Limb (tissue), 2 donors: ENCODE data around the gene PARD6A.

Source experiments
- DNase-seq, 2 donors: peaks; one replicate each; pipeline ENCODE4 v3.0.0-alpha.2; 2016; ENCODE audit errors: extremely low spot score in 2 of 2

Gene PARD6A

GRCh38 chr16:67660564-67661028, at the start of gene PARD6A:
PARD6A (plus strand) TSS chr16:67660960; CDS start chr16:67661039, 79 bp downstream.
- peak; percentile 95 to 96 for DNase-seq

DNA sequence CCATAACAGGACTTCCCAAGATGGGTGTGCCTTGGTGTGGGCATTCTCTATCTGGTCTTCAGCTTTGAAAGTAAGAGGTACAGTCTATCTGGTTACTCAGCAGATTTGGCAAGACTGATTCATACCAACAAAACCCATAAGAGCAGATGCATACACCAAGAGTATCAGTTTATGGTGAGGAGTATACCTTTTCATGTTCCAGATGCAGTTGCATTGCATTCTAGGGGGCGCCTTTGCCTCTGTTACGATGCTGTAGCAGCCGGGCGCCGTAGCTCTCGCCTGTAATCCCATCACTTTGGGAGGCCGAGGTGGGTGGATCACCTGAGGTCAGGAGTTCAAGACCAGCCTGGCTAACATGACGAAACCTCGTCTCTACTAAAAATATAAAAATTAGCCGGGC, 47.0 kb upstream of the PARD6A start:
- DNase-seq, result no peak

GRCh38 chr16:67628216-67628615, 32.5 kb upstream of the PARD6A start:
- DNase-seq, result no peak

DNA sequence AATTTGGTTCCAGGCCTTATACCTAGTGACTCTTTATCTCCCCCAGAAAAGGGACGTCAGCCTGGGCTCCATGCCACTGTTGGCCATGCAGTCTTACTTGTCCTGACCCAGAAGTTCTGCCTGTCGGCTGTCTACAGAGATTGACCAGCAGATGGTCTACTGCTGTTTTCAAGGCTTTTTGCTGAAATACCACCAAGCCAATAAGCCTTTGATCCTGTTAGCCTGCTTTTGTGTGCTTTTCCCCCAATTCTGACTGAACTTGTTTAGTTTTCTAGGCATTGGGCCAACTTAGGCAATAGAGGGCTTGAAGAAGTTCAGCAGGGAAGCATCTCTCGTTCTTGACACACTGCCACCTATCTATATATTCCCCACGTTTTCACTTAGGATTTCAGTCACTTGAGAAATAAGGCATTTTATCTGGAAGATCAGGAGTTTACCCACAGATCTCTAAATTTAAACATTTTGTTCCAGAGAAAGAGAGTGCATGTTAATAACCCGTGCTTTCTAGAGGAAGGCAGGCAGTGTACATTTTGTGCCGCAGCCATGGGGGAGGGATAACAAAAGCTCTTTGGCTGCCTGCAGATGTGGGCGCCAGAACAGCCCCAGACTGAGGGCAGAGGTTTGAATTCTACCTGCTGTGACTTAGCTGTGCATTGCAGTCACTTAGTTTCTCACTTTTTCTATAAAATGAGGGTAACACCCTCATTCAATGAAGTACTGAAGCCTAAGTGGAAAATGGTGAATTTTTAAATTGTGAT, 28.2 kb upstream of the PARD6A start:
- no peak for DNase-seq

DNA sequence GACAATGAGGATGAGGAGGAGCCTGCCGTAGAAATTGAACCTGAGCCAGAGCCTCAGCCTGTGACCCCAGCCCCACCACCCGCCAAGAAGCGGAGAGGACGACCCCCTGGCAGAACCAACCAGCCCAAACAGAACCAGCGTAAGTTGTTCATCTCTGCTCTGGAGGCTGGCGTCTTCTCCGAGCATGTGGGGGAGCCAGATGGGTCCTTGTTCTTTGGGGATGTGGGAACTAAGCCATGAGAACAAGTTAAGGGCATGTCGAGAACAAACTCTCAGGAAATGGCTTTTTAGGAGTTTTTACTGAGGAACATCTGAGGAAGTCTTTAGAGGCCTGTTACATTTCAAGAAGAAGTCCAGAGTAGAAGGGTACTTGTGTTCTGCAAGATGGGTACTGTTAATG, 24.0 kb upstream of the PARD6A start:
- DNase-seq, result no peak

GRCh38 chr16:67637625-67638024, 23.1 kb upstream of the PARD6A start:
- no peak for DNase-seq

- DNase-seq, result no peak
Observed at GRCh38 chr16:67641779-67642708, 18.7 kb upstream of the PARD6A start.

DNA sequence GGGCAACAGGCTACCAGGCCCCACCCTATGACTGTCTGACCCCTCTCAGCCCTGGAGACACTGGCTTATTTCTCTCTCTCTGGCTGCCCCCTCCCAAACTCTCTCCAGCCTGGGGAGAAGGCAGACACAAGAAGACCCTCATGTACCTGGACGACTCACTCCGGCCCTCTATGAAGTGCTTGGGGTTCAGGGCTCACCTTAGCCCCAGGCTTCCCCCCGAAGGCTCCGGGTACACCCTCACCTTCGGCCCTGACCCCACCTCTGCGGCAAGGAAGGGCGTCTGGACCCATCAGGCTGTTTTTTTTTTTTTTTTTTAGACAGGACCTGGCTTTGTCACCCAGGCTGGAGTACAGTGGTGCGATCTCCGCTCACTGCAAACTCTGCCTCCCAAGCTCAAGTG, 16.7 kb upstream of the PARD6A start:
- no peak for DNase-seq

DNA sequence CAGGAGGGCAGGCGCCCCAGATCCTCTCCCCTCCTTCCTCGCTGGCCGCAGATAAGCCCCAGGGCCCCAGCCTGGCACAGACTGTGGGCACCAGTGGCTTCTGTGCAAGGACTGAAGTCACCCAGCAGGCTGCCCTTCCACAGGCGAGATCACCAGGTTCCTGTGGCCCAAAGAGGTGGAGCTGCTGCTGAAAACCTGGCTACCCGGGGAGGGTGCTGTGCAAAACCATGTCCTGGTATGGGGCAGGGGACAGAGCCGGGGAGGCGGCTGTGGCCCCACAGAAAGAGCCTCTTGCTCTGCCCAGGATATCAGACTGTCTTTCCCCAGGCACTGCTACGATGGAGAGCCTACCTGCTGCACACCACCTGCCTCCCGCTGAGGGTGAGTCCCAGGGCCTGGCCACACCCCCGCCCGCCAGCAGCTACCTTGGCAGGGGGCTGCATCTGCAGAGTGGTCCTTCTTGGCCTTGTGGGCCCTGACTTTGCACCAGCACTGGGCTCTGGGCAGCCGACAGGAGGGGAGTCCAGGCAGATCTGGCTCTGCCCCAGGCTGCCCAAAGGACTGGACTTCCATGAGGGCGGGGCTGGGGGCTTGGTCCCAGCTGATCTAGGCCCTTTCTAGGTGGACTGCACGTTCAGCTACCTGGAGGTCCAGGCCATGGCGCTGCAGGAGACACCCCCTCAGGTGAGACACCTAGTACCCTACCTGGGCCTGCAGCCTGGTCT, 15.2 kb upstream of the PARD6A start:
- peak in 1 of 2 donors; percentile 21 for DNase-seq

GRCh38 chr16:67647111-67647651, 13.6 kb upstream of the PARD6A start:
- DNase-seq, result peak in 1 of 2 donors; percentile 20

DNA sequence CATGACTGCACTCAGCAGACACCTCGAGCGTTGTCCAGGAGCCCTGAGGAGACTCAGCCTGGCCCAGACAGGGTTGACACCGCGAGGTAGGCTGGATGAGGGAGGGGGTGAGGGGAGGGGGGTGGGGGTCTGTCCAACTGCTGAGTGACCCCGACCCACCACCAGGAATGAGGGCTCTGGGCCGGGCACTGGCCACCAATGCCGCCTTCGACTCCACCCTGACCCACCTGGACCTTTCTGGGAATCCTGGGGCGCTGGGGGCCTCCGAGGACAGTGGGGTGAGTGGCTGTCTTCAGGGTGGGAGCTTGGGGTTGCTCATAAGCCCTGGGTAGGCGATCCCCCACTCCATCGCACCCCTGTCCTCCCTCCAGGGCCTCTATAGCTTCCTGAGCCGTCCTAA, 13.1 kb upstream of the PARD6A start:
- DNase-seq, result no peak

DNA sequence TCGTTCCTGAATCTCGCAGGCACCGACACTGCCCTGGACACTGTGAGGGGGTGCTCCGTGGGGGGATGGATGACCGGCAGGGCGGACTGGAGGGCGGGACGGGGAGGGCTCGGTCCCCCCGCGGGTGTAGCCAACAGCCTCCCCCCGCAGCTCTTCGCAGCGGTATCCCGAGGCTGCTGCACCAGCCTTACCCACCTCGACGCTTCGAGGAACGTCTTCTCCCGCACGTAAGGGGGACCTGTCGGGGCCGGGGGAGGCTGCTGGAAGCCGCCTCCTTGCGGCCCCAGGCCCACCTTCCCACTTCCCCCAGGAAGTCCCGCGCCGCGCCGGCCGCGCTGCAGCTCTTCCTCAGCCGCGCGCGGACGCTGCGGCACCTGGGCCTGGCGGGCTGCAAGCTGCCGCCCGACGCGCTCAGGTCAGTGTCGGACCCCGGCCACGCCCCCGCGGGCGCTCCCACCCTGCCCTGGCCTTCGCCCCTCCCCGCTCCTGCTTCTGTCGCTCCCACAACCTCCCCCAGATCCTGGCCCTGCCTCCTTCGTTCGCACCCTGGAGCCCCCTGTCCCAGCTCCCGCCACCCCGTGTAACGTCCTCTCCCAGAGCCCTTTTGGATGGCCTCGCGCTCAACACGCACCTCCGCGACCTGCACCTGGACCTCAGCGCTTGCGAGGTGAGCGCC, 12.5 kb upstream of the PARD6A start:
- peak in 1 of 2 donors; percentile 30 for DNase-seq

DNA sequence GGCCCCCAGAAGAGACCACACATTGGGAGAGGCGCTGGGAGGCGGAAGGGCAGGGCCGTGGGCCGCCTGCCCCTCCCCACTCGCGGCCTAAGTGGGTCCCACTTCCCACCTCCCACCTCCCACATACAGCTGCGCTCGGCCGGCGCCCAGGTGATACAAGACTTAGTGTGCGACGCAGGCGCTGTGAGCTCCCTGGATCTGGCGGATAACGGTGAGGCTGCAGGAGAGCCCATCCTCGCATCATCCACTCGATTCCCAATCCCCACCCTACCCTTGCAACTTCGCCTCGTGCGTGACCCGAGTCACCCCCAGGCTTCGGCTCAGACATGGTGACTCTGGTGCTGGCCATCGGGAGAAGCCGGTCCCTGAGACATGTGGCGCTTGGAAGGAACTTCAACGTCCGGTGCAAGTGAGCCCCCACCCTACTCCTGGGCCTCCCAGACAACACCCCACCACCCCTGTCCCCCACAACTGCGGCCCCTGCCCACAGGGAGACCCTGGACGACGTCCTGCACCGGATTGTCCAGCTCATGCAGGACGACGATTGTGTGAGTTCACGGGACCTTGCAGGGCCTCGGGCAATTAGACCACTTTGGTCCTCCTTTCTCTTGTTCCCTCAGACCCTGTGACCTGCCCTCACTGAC, 11.9 kb upstream of the PARD6A start:
- peak in 1 of 2 donors; percentile 23 for DNase-seq

DNA sequence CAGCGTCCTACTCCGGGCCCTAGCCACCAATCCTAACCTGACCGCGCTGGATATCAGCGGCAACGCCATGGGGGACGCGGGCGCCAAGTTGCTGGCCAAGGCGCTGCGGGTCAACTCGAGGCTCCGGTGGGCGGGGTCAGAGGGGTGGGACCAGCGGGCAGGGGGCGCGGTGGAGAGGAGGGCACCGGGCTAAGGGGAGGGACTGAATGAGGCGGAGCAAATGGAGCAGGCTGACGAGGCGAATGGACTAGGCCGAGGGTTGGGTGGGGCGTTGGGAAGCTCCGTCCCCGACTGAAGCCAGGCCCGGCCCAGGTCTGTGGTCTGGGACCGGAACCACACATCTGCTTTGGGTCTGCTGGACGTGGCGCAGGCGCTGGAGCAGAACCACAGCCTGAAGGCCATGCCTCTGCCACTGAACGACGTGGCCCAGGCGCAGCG, 11.2 kb upstream of the PARD6A start:
- DNase-seq, result peak in 1 of 2 donors; percentile 42

GRCh38 chr16:67650023-67650422, 10.7 kb upstream of the PARD6A start:
- no peak for DNase-seq

DNA sequence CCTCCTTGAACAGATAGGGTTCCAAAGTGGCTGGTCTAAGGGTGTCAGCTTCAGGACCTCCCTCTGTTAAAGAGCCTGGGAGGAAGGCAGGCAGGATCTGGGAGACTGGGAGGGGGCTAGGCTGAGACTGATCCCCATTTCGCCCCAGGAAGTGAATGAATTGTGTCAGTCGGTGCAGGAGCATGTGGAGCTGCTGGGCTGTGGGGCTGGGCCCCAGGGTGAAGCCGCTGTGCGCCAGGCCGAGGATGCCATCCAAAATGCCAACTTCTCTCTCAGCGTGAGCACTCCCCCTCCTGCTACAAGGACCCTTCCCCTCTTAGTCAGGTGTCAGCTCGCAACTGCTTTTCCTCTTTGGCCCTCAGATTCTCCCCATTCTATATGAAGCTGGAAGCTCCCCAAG, 9.7 kb upstream of the PARD6A start:
- no peak for DNase-seq

- DNase-seq, result peak in 1 of 2 donors; percentile 23
Observed at GRCh38 chr16:67651847-67652246, 8.9 kb upstream of the PARD6A start.

GRCh38 chr16:67652578-67653127, 8.1 kb upstream of the PARD6A start:
- DNase-seq, result peak in 1 of 2 donors; percentile 71

GRCh38 chr16:67653128-67653788, 7.5 kb upstream of the PARD6A start:
- DNase-seq, result peak in 1 of 2 donors; percentile 65
